Measurements from ENCODE around the gene TUBB1. TPM values are rescaled to one million over a fixed set of nuclear protein-coding genes. Genes with fewer than 3 reads are reported as not detected.

Gene TUBB1
- total RNA-seq, 6 experiments from 2014 or later, result 0.06 to 1.5 (median 0.31) TPM; not detected in 1

DNA sequence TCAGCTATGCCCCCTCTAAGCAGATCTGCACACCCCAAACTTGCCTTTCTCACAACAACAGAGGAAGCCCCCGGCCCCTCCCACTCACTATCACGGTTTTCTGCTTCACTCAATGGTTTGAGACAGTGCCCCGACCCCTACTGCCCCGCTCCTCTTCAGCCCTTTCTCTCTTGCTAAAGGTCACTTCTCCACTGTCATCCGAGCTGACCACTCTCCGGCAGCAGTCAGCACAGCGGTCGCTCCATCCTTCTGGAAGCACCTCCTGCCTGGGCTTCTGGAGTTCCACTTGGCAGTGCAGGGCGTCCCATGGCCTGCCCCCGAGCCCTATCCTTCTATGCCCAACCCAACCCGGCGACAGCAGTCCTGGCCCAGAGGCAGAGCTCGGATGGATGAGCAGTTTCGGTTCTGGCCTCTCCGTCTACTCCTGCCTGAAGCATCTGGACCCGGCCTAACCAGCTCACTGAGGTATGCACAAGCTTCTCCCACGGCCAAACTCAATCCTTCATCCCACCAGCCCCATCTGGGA is 16.3 kb upstream of the TUBB1 start:
- intact Hi-C loops (cut with DNase I), result no loop called here
- H3K4me1 ChIP-seq, result peaks cover 3 to 27% (median 10%) of the 10 kb centered on the region in 4 donors
- H3K27me3 ChIP-seq, result no peaks in the 10 kb centered on the region
- H3K36me3 ChIP-seq, result peaks cover 0 to 58% (median 12%) of the 10 kb centered on the region in 4 donors
- no peak for TF ChIP-seq POLR2A (IDR thresholded peaks at IDR 0.05)
- TF ChIP-seq, protein P1, sequence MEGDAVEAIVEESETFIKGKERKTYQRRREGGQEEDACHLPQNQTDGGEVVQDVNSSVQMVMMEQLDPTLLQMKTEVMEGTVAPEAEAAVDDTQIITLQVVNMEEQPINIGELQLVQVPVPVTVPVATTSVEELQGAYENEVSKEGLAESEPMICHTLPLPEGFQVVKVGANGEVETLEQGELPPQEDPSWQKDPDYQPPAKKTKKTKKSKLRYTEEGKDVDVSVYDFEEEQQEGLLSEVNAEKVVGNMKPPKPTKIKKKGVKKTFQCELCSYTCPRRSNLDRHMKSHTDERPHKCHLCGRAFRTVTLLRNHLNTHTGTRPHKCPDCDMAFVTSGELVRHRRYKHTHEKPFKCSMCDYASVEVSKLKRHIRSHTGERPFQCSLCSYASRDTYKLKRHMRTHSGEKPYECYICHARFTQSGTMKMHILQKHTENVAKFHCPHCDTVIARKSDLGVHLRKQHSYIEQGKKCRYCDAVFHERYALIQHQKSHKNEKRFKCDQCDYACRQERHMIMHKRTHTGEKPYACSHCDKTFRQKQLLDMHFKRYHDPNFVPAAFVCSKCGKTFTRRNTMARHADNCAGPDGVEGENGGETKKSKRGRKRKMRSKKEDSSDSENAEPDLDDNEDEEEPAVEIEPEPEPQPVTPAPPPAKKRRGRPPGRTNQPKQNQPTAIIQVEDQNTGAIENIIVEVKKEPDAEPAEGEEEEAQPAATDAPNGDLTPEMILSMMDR (IDR thresholded peaks at IDR 0.05), result no peak
- 87% methylated on average over 16 of the region's 17 CpGs for WGBS (ENCODE audit: insufficient coverage, low coverage, low lambda C conversion rate, missing lambda C conversion rate)
- H3K4me3 ChIP-seq, result no peak overlapping the region
- DNase-seq (peak in 1 of 3 donors; percentile 51), ATAC-seq (no peak)
- no peaks in the 10 kb centered on the region for H3K9me3 ChIP-seq
- no peak overlapping the region for H3K27ac ChIP-seq

DNA sequence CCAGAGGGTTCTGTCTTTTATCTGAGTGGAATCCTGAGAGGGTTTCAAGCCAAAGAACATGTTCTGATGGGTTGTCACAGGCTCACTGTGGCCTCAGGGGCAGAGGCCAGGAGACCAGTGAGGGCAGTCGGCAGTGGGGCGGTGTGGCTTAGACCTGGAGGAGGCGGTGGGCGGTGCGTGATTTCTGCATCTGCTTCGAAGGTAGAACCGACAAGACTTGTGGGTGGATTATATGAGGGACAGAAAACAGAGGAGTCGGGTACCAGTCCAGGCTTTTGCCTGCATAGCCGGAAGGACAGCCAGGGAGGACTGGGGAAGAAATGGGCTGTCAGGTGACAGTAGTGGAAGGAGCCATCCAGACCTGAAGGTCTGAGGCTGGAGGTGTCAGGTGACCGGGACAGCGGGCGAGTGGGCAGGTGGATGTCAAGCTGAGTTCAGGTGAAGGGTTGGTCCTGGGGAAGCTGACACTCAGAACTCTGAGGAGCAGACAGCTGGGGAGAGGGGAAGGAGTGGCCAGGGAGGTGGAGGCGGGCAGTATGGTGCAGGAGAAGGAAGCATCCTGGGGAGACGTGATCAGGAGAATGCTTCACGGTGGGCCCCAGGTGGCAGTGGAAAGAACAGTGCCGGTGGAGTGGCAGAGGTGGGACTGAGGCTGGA is 15.3 kb upstream of the TUBB1 start:
- TF ChIP-seq, protein P1 (IDR thresholded peaks at IDR 0.05), result no peak
- TF ChIP-seq POLR2A (IDR thresholded peaks at IDR 0.05), result no peak
- H3K4me3 ChIP-seq, result peak overlapping the region in 1 of 3 donors; percentile 98
- H3K27me3 ChIP-seq, result no peaks in the 10 kb centered on the region
- H3K9me3 ChIP-seq, result no peaks in the 10 kb centered on the region
- intact Hi-C loops (cut with DNase I), result no loop called here
- DNase-seq (peak in 2 of 3 donors; percentile 46 to 51), ATAC-seq (no peak)
- WGBS (ENCODE audit: insufficient coverage, low coverage, low lambda C conversion rate, missing lambda C conversion rate), result 69% methylated on average over 14 of the region's 16 CpGs
- H3K27ac ChIP-seq, result peak overlapping the region; percentile 28 to 98 (median 40)
- peaks cover 3 to 27% (median 10%) of the 10 kb centered on the region in 4 donors for H3K4me1 ChIP-seq
- peaks cover 0 to 48% (median 9%) of the 10 kb centered on the region in 4 donors for H3K36me3 ChIP-seq

DNA sequence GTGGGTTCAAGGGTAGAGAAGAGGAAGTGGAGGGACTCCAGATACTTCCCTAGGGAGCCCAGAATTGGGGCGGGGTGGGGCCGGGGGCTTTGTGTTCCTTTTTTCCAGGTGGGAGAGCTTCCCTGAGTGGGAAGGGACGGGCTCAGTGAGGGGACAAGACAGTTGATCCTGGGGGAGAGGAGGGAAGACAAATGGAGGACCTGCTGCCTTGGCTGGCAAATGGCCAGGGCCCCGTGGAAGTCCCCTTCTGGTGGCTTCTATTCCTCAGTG is 14.8 kb upstream of the TUBB1 start:
- H3K36me3 ChIP-seq, result peaks cover 0 to 43% (median 7%) of the 10 kb centered on the region in 4 donors
- DNase-seq (peak in 2 of 3 donors; percentile 70 to 76), ATAC-seq (no peak)
- peaks cover 3 to 27% (median 10%) of the 10 kb centered on the region in 4 donors for H3K4me1 ChIP-seq
- intact Hi-C loops (cut with DNase I), result no loop called here
- WGBS (ENCODE audit: insufficient coverage, low coverage, low lambda C conversion rate, missing lambda C conversion rate), result 40% methylated on average over 4 of the region's 4 CpGs
- H3K4me3 ChIP-seq, result peak overlapping the region in 1 of 3 donors; percentile 98
- H3K9me3 ChIP-seq, result no peaks in the 10 kb centered on the region
- no peak for TF ChIP-seq POLR2A (IDR thresholded peaks at IDR 0.05)
- TF ChIP-seq, protein P1 (IDR thresholded peaks at IDR 0.05), result no peak
- H3K27ac ChIP-seq, result peak overlapping the region; percentile 28 to 98 (median 40)
- H3K27me3 ChIP-seq, result no peaks in the 10 kb centered on the region

DNA sequence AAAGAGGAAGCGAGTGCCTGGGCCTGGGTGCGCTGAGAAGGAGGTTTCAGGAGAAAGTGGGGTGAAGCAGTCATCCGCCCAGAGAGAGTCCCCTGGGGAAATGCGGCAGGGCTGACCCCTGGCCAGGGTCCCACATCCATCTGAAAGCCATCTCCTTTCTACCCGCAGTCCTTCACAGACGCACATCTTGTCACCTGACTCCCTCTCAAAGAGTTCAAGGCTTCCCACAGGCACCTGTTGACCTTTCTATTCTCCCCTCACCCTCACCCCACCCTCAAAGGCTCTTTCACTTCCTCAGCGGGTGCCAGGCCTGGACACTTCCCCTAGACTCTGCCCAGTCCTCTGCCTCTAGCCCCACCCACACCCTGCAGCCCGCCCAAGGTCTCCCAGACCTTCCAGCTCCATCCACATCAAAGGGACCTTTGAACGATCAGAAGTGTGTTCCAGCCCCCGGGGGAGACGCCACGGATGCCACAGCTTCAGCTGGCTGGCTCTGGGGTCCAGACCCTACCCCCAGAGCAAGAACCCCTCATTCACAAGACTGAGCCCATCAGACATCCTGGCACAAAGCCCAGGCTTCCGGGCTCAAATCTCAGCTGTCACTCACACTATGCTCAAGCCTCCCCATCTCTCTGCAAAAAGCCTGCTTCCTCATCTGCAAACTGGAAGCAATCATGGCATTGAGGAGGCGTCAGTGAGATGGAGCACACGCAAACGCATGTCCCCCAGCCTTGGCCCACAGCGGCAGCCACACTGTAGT is 14.3 kb upstream of the TUBB1 start:
- H3K36me3 ChIP-seq, result peaks cover 0 to 41% (median 6%) of the 10 kb centered on the region in 4 donors
- no peak for TF ChIP-seq POLR2A (IDR thresholded peaks at IDR 0.05)
- TF ChIP-seq, protein P1 (IDR thresholded peaks at IDR 0.05), result no peak
- H3K27me3 ChIP-seq, result no peaks in the 10 kb centered on the region
- H3K9me3 ChIP-seq, result no peaks in the 10 kb centered on the region
- WGBS (ENCODE audit: insufficient coverage, low coverage, low lambda C conversion rate, missing lambda C conversion rate), result 6% methylated on average over 7 of the region's 17 CpGs
- peak; percentile 79 to 92 (median 88) for DNase-seq
- peak; percentile 53 to 59 (median 56) for ATAC-seq
- intact Hi-C loops (cut with DNase I), result no loop called here
- peak overlapping the region; percentile 88 to 98 (median 89) for H3K27ac ChIP-seq
- peak overlapping the region; percentile 63 to 98 (median 89) for H3K4me3 ChIP-seq
- H3K4me1 ChIP-seq, result peaks cover 3 to 27% (median 10%) of the 10 kb centered on the region in 4 donors
